ENCODE results near the gene DIDO1. TPM values are rescaled to one million over a fixed set of nuclear protein-coding genes. Genes with fewer than 3 reads are reported as not detected.

The DIDO1 gene
- total and polyA plus RNA-seq, 2 of the 13 experiments (the other 11 are each of a cell fraction or from before 2014, with no cell fraction given) = 75.0 to 75.1 TPM

GRCh38 chr20:62916703-62917476 lies 9.4 kb downstream of the DIDO1 start (continued):
- TF ChIP-seq TBL1XR1 (IDR thresholded peaks at IDR 0.05; ENCODE audit: borderline replicate concordance, low read length, partially characterized antibody) (peak; percentile 28), CHCHD3 (CRISPR knock-in tag; IDR thresholded peaks at IDR 0.05) (peak; percentile 78; the same call in 1 of the 2 replicates), ZNF790 (CRISPR knock-in tag; IDR thresholded peaks at IDR 0.05; ENCODE audit: borderline replicate concordance) (0 out of 2 replicates have a peak, but pooled peaks have one; percentile 64), RBM39 (IDR thresholded peaks at IDR 0.05; ENCODE audit: low read depth, low read length, poor library complexity, severe bottlenecking) (no peak), ZNF432 (CRISPR knock-in tag; IDR thresholded peaks at IDR 0.05; ENCODE audit: borderline replicate concordance) (no peak), RARG (CRISPR knock-in tag; IDR thresholded peaks at IDR 0.05; ENCODE audit: low read depth) (no peak), TAF15 (IDR thresholded peaks at IDR 0.05; ENCODE audit: low read depth, low read length, poor library complexity, severe bottlenecking) (no peak), CENPX (CRISPR knock-in tag; IDR thresholded peaks at IDR 0.05) (no peak), ZNF704 (CRISPR knock-in tag; IDR thresholded peaks at IDR 0.05; ENCODE audit: borderline replicate concordance) (no peak), NPAS2 (CRISPR knock-in tag; IDR thresholded peaks at IDR 0.05; ENCODE audit: borderline replicate concordance) (no peak), BORCS8-MEF2B (CRISPR knock-in tag; IDR thresholded peaks at IDR 0.05) (peak; percentile 91), HNRNPL (IDR thresholded peaks at IDR 0.05; ENCODE audit: low read depth, low read length) (no peak), HNF1B (CRISPR knock-in tag; IDR thresholded peaks at IDR 0.05) (peak; percentile 96), TAF1 (CRISPR knock-in tag; IDR thresholded peaks at IDR 0.05) (no peak), FLYWCH1 (CRISPR knock-in tag; IDR thresholded peaks at IDR 0.05) (no peak), ZNF276 (CRISPR knock-in tag; IDR thresholded peaks at IDR 0.05; ENCODE audit: low read depth) (peak; percentile 67; the same call in 1 of the 2 replicates), MAFF (IDR thresholded peaks at IDR 0.05; ENCODE audit: low read depth, low read length) (peak; percentile 49; the same call in 1 of the 2 replicates), CENPBD1 (CRISPR knock-in tag; IDR thresholded peaks at IDR 0.05; ENCODE audit: borderline replicate concordance, low read depth) (0 out of 2 replicates have a peak, but pooled peaks have one; percentile 46), GATAD2A (CRISPR knock-in tag; IDR thresholded peaks at IDR 0.05) (peak; percentile 99), ZNF570 (CRISPR knock-in tag; IDR thresholded peaks at IDR 0.05; ENCODE audit: borderline replicate concordance) (no peak), TCF12 (IDR thresholded peaks at IDR 0.05) (no peak), TCF12 (CRISPR knock-in tag; IDR thresholded peaks at IDR 0.05) (peak; percentile 83)

Data from HepG2 (cell line).